Measurements from ENCODE around the gene SRRM4. TPM values are rescaled to one million over a fixed set of nuclear protein-coding genes. Genes with fewer than 3 reads are reported as not detected.

SRRM4 gene
- polyA plus RNA-seq, 3 donors, result not detected

DNA sequence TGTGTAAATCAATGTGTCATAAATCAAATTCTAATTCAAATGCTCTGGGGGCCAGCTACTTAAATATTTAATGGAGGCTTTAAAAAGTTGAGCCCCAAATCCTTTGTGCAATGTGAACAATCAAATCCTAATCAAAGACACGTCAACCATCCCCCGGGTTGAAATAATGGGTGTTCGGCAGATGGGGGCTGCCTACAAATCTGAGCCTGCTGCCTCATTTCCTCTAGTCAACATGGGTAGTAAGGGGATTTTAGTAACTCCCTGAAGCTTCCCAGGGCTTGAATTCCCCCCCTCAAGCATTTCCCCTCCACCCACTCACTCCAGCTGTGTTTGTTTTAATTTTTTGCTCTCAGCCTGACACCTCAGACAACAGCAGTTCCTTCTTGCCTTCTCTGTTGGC, 37.8 kb downstream of the SRRM4 start:
- Histone ChIP-seq H2AFZ (ENCODE audit: insufficient read depth, low read depth, low read length, poor library complexity, severe bottlenecking) (no peak overlapping the region), H3K9me3 (replicated peaks in 1 of 2; ENCODE audit: control insufficient read depth in 1 of 2, insufficient read depth in 1 of 2, low read length in 2 of 2) (no peaks in the 10 kb centered on the region), H4K20me1 (ENCODE audit: insufficient read depth, low read length) (no peaks in the 10 kb centered on the region), H3K4me3 (replicated peaks in 1 of 3; ENCODE audit: low read depth in 2 of 3, low read length in 3 of 3) (no peak overlapping the region), H3K27me3 (ENCODE audit: control insufficient read depth in 2 of 2, insufficient read depth in 2 of 2, low read length in 2 of 2) (peaks cover 0 to 3% of the 10 kb centered on the region in 2 donors), H3K4me1 (ENCODE audit: control insufficient read depth in 1 of 2, insufficient read depth in 2 of 2, low read length in 2 of 2) (no peaks in the 10 kb centered on the region), H3K4me2 (replicated peaks; ENCODE audit: extremely low read depth, low read length, poor library complexity, severe bottlenecking) (no peak overlapping the region), H3K36me3 (replicated peaks in 1 of 2; ENCODE audit: control insufficient read depth in 1 of 2, insufficient read depth in 2 of 2, low read length in 2 of 2) (no peaks in the 10 kb centered on the region), H3K27ac (ENCODE audit: low read depth in 1 of 2, low read length in 2 of 2) (no peak overlapping the region), H3K79me2 (ENCODE audit: insufficient read depth, low read length) (no peaks in the 10 kb centered on the region), H3K9ac (ENCODE audit: insufficient read depth, low read length, poor library complexity, severe bottlenecking) (no peak overlapping the region)
- intact Hi-C loops (cut with micrococcal nuclease), result no loop called here
- H3K27me3 Mint-ChIP-seq (ENCODE audit: low read depth in 3 of 3), result peaks cover 3 to 14% (median 8%) of the 10 kb centered on the region in 3 donors
- no peaks in the 10 kb centered on the region for H3K4me1 Mint-ChIP-seq
- no peaks in the 10 kb centered on the region for H3K36me3 Mint-ChIP-seq
- WGBS (ENCODE audit: insufficient coverage), result no CpG with 5 or more reads among the region's 3 CpGs
- H3K27ac Mint-ChIP-seq, result no peak overlapping the region
- DNase-seq, result no peak
- H3K9me3 Mint-ChIP-seq, result peaks cover 0 to 4% (median 2%) of the 10 kb centered on the region in 7 donors
- TF ChIP-seq, protein P1, sequence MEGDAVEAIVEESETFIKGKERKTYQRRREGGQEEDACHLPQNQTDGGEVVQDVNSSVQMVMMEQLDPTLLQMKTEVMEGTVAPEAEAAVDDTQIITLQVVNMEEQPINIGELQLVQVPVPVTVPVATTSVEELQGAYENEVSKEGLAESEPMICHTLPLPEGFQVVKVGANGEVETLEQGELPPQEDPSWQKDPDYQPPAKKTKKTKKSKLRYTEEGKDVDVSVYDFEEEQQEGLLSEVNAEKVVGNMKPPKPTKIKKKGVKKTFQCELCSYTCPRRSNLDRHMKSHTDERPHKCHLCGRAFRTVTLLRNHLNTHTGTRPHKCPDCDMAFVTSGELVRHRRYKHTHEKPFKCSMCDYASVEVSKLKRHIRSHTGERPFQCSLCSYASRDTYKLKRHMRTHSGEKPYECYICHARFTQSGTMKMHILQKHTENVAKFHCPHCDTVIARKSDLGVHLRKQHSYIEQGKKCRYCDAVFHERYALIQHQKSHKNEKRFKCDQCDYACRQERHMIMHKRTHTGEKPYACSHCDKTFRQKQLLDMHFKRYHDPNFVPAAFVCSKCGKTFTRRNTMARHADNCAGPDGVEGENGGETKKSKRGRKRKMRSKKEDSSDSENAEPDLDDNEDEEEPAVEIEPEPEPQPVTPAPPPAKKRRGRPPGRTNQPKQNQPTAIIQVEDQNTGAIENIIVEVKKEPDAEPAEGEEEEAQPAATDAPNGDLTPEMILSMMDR (IDR thresholded peaks at IDR 0.05), result no peak
- H3K4me3 Mint-ChIP-seq, result no peak overlapping the region

DNA sequence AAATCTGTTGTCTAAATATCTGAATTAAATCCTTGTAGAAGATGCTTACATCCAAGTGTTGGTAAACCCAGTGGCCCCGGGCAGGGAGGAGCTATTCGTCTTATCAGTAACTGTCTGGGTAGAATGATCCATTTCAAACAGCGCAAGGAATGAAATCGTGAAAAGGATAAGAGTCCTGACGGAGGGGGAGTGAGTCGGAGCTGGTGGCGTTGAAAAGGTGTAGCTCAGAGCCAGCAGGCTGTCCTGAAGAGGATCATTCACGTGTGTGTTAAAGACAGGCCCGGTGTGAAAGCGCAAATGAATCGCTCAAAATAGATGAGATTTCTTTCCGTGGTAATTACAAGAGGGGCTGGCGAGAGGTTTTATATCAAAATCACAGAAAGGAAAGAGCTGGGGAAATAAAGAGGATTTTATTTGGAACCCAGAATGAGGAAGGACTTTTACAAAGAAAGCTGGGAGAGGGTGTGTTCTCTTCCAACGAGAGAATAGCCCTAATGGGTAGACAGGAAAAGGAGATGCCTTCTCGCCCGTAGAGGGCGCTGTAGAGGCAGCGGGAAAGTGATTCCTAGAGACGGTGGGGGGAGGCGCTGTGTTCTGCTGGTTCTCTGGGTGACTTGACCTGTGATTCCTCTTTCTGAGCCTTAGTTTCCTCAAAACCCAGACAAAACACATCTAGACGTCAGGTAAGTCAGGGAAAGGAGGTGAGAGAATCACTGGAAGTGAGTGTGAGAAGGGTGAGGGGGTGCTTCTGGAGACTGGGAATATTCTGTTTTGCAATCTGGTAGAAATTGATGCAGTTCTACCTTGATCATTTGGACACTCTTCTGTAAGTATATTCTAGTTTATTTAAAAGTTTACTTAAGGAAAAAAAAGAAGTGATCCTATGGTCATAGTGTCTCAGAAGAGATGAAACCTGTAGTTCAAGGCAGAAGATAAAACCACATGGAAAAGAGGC, 39.3 kb downstream of the SRRM4 start:
- H3K9ac ChIP-seq (ENCODE audit: insufficient read depth, low read length, poor library complexity, severe bottlenecking), result no peak overlapping the region
- no peak overlapping the region for H2AFZ ChIP-seq (ENCODE audit: insufficient read depth, low read depth, low read length, poor library complexity, severe bottlenecking)
- H3K27me3 ChIP-seq (ENCODE audit: control insufficient read depth in 2 of 2, insufficient read depth in 2 of 2, low read length in 2 of 2), result peaks cover 0 to 3% of the 10 kb centered on the region in 2 donors
- TF ChIP-seq, protein P1 (IDR thresholded peaks at IDR 0.05), result peak; percentile 16
- Mint-ChIP-seq H3K4me1 (no peaks in the 10 kb centered on the region), H3K27ac (no peak overlapping the region), H3K27me3 (ENCODE audit: low read depth in 3 of 3) (peaks cover 3 to 14% (median 12%) of the 10 kb centered on the region in 3 donors), H3K36me3 (no peaks in the 10 kb centered on the region), H3K4me3 (no peak overlapping the region), H3K9me3 (peaks cover 0 to 4% (median 2%) of the 10 kb centered on the region in 7 donors)
- H4K20me1 ChIP-seq (ENCODE audit: insufficient read depth, low read length), result no peaks in the 10 kb centered on the region
- H3K36me3 ChIP-seq (replicated peaks in 1 of 2; ENCODE audit: control insufficient read depth in 1 of 2, insufficient read depth in 2 of 2, low read length in 2 of 2), result no peaks in the 10 kb centered on the region
- DNase-seq, result no peak
- no peak overlapping the region for H3K4me2 ChIP-seq (replicated peaks; ENCODE audit: extremely low read depth, low read length, poor library complexity, severe bottlenecking)
- 35% methylated on average over 16 of the region's 21 CpGs for WGBS (ENCODE audit: insufficient coverage)
- intact Hi-C loops (cut with micrococcal nuclease), result no loop called here
- no peaks in the 10 kb centered on the region for H3K9me3 ChIP-seq (replicated peaks in 1 of 2; ENCODE audit: control insufficient read depth in 1 of 2, insufficient read depth in 1 of 2, low read length in 2 of 2)
- H3K27ac ChIP-seq (ENCODE audit: low read depth in 1 of 2, low read length in 2 of 2), result no peak overlapping the region
- H3K4me3 ChIP-seq (replicated peaks in 1 of 3; ENCODE audit: low read depth in 2 of 3, low read length in 3 of 3), result no peak overlapping the region
- no peaks in the 10 kb centered on the region for H3K79me2 ChIP-seq (ENCODE audit: insufficient read depth, low read length)
- no peaks in the 10 kb centered on the region for H3K4me1 ChIP-seq (ENCODE audit: control insufficient read depth in 1 of 2, insufficient read depth in 2 of 2, low read length in 2 of 2)
